Stromal cell of bone marrow (primary cell): ENCODE results near the gene CFAP74.
A peak's percentile ranks its signal among the peaks of the same experiment; 100 is the strongest.

Experiments used
- DNase-seq: peaks from one replicate; pipeline ENCODE4 v3.0.0-alpha.2; 2012; ENCODE audit warnings: low read depth

The CFAP74 gene

DNA sequence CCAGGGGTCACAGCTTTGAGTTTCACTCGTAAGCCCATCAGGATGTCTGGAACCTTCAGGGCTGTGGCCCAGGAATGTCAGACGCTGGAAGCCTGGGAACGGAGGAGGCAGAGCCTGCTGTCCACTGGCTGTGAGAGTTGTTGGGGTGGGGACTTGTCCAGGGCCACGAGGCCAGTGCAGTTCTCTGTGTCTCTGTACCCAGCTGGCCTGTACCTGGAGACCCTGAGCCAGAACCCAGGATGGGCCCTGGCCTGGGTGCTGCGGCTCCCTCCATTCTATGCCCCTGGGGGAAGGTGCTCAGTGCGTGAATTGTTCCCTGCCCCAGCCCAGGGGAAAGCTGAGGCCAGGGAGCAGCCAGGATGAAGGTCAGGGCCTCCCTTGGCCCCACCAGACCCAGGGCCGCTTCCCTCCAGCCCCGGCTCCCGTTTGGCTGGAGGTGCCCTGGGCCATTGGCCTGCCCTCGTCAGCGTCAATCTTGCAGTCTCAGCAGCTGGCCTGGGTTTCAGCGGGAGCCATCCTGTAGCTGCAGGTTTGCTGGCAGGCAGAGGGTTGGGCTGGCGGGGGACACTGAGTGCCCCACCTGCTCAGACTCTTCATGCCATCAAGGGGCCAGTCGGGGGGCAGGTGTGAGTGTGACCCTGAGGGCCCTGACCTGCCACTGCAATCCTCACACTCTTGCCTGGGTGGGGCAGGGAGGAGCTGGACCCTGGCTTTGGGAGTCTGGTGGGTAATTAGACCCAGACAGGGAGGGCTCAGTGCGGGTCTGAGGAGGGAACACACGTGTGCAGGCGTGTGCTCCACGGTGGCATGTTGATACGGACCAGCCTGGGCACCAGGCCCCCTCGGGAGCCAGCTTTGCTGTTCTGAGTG lies 89.2 kb downstream of the CFAP74 start:
- DNase-seq, result no peak

DNA sequence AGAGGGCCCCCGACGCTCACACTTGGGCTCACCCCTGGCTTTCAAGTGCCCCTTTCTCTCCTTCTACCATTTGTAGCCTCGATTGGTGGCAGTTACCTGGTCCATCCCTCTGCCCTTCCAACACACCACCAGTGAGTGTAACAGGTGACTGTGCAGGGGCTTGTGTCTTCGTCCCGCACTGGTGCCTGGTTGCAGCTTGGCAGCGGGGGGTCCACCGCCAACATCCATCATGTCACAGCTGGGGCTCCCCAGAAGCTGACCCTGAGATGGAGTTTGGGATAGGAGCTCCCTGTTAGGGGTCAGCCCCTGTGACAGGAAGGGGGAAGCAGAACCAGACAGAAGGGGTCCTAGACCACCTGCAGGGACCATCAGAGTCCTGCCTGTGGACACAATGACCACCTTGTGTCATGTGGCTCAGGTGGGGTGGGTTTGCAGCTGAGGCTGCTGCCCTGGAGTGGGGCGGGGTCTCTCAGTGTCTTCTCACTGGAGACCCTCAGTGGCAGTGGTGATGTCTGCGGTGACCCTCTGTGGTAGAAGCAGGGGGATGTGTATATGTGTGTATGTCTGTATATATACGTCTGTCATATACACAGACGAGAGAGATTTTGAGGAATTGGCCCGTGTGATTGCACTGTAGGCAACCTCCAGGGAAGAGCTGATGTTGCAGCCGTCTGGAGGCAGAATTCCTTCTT lies 92.1 kb downstream of the CFAP74 start:
- DNase-seq, result no peak

DNA sequence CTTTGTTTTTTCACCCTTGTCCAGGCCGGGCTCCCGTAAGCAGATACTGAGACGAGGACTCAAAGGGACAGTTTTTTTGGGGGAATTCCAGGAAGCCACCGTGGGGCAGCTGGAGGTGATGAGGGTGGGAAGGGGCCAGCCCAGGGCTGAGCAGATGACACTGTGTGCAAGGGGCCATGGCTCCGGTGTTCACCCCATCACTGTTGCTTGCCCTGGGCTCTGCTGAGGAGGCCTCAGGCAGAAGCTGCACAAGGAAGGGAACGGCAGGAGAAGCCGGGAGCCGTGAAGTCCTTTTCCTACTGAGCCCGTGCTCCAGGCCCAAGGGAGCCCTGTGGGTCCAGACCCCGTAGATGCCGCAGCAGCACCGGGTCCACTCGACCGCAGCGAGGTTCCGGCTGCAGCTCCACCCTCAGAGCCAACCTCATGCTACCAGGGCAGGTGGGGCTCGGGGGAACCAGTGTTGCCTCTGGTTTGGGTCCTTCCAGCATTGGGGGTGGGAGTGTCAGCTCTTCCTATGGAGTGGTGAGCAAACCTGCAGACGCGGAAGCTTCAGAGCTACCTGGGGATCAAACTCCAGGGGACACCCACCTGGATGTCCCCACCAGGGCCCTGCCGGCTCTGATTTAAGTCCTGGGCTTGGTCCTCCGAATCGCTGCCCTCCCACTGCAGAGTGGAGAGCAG lies 92.8 kb downstream of the CFAP74 start:
- DNase-seq, result no peak

DNA sequence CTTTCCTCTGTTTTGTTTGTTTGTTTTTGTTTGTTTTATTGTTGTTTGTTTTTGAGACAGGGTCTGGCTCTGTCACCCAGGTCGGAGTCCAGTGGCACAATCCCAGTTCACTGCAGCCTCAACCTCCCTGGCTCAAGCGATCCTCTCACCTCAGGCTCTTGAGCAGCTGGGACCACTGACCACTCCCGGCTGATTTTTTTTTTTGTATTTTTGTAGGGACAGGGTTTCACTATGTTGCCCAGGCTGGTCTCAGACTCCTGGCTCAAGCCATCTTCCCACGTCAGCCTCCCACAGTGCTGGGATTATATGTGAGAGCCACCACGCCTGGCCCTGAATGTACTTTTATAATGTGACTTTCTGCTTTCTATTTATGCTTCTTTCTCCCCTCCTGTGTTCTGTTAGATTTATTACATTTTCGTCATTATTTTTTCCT lies 93.5 kb downstream of the CFAP74 start:
- no peak for DNase-seq

DNA sequence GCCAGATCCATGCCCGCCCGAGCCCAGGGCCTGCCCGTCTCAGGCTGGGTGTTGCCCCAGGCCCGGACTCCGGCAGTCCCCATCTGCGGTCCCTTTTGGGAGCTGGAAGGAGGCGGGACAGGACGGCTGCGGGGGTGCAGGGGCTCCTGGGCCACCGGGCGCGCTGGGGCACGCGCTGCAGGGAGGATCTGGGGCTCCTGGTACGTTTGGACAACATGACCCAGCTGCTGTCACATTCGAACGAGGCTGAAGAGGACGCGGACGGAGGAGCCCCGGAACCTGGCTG lies 95.1 kb downstream of the CFAP74 start:
- no peak for DNase-seq

DNA sequence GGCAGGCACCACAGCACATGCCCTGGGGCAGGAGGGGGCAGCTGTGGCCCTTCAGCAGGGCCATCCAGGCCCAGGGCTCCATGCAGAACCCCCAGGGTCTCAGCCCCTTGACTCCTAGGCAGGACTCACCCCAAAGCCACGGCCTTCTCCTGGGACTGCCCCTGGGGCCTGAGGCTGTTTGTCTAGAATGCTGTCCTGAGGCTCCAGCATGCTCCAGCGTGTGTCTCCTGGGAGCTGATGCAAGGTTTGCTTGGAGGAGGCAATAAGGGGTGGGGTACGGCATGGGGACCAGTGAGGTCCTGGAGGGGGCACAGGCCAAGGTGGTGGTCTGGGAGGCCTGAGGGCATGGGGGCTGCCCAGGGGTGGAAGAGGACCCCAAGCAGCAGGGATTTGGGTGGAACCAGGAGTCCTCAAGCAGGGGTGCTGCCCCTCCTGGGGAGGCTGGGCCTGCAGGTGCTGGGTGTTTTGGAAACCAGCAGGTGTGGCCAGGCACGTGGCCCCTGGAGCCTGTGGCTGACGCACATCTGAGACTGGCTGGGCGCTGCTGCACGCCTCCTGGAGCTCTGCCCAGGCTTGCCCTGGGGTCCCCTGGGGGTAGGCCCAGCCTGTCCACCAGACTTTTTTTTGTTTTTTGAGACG lies 96.4 kb downstream of the CFAP74 start:
- DNase-seq, result no peak

DNA sequence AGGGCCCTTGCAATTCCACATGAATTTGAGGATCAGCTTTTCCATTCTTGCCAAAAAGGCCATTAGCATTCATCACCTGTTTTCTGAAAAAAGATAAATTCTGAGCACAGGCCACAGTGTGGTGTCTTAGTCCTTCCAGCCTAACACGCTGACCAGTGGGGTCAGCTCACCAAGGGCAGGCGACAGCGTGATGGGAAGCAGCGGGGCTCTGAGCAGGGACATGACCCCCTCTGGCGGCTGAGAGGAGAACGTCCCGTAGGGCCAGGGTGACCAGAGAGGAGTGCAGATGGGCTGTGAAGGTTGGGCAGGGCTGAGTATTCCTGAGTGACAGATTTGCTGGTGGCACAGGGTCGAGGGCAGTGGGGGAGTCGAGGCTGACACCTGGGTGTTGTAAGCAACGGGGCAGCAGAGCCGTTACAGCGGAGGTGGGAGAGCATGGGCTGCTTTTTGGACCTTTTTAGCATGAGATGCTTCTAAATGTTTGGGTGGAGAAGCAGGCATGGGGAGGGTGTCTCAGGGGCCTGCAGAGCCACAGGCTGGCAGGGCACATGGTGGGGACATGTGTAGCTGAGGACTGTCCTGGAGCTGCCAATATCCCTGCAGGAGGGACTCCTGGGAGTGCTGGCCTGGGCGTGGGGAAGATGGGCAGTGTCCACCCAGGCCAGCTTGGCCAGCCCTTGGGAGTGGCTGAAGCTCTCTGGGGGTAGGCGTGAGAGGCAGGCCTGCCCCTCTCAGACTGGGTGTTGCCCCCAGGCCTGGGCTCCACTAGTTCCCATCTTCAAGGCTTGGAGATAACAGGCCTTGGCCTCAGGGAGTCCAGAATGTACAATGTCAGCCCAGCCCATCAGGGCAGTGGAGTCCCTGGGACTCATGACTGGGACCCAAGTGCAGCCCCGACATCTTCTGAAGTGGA lies 97.1 kb downstream of the CFAP74 start:
- DNase-seq, result peak; percentile 53

DNA sequence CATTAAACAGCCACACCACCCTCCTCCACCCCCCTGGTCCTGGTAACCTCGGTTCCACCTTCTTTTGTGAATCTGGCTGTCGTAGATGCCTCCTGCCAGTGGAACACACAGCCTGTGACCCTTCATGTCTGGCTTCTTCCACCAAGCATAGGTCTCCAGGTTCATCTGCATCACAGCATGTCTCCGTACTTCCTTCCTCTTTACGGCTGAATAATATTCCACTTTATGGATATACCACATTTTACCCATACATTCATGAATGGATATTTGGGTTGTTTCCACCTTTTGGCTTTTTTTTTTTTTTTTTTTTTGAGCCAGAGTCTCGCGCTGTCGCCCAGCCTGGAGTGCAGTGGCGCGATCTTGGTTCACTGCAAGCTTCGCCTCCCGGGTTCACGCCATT lies 100.4 kb downstream of the CFAP74 start:
- no peak for DNase-seq

DNA sequence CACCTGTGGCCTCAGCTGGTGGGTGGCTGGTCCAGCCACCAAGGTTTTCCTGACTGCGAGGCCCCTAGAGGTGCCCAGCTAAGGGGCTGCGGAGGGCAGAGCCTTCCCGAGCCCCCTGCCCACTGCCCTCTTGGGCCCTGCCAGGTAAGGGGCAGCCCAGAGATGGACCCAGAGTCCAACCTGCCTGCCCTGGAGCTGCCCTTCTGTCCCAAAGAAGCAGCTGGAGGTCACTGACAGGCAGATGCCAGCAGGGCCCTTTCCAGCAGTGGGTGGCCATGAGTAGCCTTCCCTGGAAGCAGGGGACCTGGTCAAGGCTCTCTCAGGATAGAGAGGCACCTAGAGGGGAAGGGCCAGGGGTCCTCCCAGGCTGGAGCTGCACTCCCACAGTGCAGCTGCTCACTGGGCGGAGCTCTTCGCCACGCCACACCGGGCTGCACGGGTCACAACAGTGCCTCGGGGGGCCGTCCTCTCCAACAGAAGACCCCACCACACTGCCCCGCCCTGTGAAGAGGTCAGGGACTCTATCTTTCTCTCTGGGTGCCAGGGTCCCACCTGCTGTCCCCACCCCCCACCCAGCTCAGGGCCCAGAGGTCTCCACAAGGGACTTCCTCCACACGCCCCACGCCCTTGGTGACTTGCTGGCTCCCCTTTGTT lies 101.8 kb downstream of the CFAP74 start:
- DNase-seq, result no peak

DNA sequence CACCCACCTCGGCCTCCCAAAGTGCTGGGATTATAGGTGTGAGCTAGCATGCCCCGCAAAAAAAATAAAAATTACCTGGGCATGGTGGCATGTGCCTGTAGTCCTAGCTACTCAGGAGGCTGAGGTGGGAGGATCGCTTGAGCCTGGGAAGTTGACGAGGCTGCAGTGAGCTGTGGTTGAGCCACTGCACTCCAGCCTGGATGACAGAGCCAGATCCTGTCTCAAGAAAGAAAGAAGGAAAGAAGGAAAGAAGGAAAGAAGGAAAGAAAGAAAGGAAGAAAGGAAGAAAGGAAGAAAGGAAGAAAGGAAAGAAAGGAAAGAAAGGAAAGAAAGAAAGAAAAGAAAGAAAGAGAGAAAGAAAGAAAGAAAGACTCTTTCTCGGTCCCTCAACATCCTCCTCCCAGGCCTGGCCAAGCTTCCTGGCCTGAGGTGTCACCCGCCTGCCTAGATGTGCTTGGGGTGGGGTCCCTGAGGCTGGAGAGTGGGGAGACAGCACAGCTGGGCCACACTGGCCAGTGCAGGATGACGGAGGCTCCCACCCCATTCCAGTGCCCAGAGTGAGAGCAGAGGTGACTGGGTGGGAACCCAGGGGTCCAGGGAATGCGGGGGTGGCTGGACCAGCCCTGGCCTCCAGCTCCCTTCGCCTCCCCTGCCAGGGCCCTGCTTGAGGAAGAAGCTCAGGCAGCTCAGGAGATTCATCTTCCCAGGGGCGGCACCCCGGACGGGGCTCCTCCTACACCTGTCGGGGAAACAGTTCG lies 102.5 kb downstream of the CFAP74 start:
- DNase-seq, result no peak

DNA sequence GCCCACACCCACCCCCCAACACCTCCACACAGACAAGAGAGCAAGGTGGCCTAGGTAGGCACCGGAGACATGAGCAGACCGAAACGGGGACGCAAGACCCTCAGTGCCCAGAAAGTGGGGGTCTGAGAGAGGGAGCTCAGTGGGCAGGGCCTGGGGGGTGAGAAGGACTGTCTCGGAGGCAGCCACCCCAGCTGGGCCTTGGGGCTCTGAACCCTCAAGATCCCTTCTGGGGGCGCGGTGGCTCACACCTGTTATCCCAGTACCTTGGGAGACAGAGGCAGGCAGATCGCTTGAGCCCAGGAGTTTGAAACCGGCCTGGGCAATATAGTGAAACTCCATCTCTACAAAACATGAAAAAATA lies 103.6 kb downstream of the CFAP74 start:
- no peak for DNase-seq

DNA sequence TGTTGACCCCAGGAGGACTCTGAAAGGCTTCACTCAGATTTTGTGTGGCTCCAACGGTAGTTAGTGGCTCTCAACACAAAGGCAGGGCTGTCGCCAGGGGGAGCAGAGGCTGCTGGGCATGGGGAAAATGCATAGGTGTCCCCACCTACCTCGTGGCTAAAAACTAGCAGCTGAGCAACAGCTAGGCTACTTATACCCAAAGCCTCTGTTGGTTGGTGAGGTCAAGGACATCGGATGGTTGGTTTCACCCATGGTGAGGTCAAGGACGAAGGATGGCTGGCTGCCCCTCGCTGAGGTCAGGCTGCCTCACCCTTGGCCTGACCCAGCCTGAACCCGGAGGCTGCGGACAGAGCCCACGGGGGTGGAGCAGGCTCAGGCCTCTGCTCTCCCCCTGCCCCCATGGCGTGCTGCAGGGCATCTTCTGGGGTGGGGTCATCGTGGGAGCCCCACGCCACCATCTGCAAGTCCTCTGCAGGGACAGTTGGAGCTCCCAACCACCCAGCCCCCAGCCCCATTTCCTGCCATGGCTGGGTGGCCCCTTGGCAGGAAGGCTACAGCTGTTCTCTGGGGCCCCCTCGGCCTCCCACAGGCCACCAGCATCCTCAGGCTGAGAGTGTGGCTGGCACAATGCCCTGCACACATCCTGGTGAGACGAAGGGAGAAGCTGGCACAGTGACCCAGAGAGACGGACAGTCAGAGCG lies 104.2 kb downstream of the CFAP74 start:
- no peak for DNase-seq

DNA sequence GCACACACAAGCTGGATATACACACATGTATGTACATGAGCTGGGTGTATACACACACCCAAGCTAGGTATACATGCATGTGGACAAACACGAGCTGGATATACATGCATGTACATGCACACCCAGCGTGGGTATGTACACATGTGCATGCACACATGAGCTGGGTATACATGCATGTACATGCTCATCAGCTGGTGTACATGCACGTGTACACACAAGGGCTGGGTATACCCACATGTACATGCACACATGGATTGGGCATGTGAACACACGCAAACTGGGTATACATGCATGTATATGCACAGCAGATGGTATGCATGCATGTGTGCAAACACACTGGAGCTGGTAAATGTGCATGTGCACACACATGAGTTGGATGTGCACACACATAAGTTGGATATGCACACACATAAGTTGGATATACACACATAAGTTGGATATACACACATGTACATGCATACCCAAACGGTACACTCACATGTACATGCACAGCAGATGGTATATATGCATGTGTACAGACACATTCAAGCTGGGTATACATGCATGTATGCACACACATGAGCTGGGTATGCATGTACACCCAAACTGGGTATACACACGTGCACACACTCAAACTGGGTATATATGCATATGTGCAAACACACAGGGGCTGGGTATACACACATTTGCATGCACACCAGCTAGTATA lies 105.2 kb downstream of the CFAP74 start:
- no peak for DNase-seq

DNA sequence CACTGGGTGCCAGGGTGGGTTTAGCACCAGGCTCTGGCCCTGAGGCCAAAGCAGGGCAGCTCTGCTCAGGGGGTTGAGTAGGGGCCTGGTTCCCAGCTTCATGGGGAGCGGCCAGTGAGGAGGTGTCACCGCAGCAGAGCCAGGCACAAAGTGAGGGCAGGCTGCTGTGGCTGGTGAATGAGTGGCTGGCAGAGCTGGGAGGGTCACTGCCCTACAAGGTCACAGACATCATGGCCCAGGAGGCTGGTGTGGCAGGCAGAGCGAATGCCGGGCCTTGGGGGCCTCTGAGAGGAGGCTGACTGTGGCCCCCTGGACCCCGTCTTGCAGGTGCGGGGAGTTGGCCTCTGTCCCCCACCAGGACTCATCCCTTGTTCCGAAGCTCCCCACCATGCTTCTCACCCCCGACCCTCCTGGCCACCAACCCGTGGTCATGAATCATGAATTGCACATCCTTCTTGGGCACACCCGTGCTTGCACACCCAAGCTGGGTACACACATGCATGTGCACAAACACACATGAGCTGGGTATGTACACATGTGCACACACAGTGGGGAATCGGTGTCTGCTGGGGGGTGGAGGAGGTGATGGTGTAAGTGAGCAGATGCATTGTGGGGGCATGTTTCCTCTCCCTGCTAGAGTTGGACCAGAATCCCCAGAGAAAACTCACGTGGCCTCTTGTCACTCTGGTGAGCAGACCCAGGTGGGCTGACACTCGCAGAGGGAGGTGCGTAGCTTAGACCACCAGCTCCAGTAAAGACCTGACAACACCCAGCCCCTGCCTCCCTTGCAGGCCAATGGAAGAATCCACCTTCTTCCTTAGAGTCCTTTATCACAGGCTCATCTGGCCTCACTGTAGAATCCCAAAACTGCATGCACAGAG lies 107.9 kb downstream of the CFAP74 start:
- no peak for DNase-seq

DNA sequence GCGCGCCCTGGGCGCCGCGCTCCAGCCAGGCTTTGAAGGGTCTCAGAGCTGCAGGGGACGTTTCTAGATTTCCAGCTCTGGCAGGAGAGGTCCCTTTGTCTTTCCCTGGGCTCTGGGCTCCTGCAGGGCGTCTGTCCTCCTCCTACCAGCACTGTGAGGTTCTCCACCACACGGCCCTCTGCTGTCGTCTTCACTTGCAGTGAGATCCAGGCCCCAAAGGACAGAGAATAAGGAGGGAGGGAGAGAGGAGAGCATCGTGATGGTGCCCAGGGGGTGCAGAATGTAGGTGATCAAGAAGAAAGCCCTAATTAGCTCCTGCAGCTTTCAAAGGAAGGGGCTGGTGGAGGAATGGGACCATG lies 108.5 kb downstream of the CFAP74 start:
- DNase-seq, result no peak

DNA sequence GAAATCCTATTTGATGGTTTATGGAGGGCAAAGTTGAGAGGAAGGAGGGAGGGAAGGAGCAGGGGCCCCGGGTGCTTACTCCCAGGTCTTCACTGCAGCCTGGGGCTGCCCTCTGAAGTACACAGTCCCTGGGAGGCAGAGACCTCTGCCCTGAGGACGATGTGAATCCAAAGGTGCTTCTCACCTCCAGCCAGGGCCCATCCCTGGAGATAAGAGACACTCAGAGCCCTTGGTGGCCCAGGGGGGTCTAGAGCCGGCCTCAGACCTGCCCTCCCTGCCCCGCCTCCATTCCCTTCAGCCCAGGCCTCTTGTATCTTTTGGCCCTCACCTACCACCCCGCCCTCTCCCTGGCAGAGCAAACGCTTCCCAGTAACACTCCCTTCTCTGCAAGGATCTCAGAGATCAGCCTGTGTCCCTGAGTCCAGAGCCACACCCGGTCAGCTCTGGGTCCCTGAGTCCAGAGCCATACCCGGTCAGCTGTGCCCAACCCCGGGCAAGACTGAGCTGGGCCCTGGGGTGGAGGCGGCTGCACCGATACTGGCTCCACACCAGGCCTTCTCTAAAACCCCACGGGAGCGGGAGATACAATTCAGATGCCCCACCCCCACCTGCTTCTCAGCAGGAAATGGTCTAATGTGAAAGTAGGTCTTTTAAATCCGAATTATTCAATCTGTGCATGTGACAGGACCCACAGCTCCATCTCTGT lies 109.1 kb downstream of the CFAP74 start:
- no peak for DNase-seq

DNA sequence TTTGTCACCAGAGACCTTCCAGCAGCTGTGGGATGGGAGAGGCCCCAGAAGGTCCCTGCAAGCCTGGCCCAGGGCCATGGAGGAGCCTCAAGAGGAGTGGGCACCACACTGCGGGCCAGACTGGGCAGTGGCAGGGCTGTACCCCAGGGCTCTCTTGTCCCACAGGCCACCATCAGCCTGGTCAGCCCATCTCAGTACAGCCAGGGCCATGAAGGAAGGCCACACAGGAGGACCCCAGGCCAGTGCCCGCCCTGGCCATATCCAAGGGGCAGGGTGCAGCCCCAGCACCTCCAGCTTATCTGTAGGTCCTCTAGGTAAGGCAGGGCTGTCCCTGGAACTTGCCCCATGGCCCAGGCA lies 109.6 kb downstream of the CFAP74 start:
- DNase-seq, result no peak
